SU-DHL-6 (cell line): ENCODE results near the gene SUCLG2.
"Not testable (repeated sequence)": the region's sequence is repeated elsewhere in the genome, so short reads cannot be mapped to it uniquely, and the experiment has no call there.

Source experiments
- H2AFZ ChIP-seq: fragments of 200-600 bp; sonication (generic); 2 replicates; pipeline ENCODE4 v1.6.1; 2014; ENCODE audit warnings: low read depth, mild to moderate bottlenecking, moderate library complexity, mixed read lengths, antibody characterized with exemption, low read length; ENCODE audit not compliant: severe bottlenecking
- H3F3A ChIP-seq: fragments of 200-600 bp; shearing (Covaris generic); 2 replicates; pipeline ENCODE4 v1.6.0; 2016; ENCODE audit warnings: antibody characterized with exemption, mild to moderate bottlenecking; ENCODE audit not compliant: insufficient read depth
- H3K27ac ChIP-seq: fragments of 200-600 bp; sonication (generic); 2 replicates; pipeline ENCODE4 v1.5.1; 2016; ENCODE audit warnings: low read depth, mild to moderate bottlenecking, low read length, moderate library complexity, mixed read lengths
- H3K27me3 ChIP-seq: fragments of 200-600 bp; sonication (generic), shearing (Covaris generic); 2 replicates; pipeline ENCODE4 v1.6.0; 2014; ENCODE audit warnings: mild to moderate bottlenecking, low read length
- H3K36me3 ChIP-seq: fragments of 200-600 bp; sonication (generic); 2 replicates; pipeline ENCODE4 v1.6.1; 2014; ENCODE audit warnings: mild to moderate bottlenecking, low read length, mixed read lengths
- H3K4me2 ChIP-seq: fragments of 300-600, 200-600 bp; shearing (Covaris generic), sonication (generic); 2 replicates; pipeline ENCODE4 v1.6.0; 2014; ENCODE audit warnings: low read length, low read depth, mild to moderate bottlenecking; ENCODE audit not compliant: poor library complexity, severe bottlenecking
- H3K4me3 ChIP-seq: fragments of 200-600 bp; sonication (generic); 2 replicates; pipeline ENCODE4 v1.5.1; 2014; ENCODE audit warnings: antibody characterized with exemption, low read length, mild to moderate bottlenecking, mixed read lengths; ENCODE audit not compliant: insufficient read depth, poor library complexity, severe bottlenecking
- H3K79me2 ChIP-seq: fragments of 200-600 bp; sonication (generic); 2 replicates; pipeline ENCODE4 v1.6.1; 2014; ENCODE audit warnings: mild to moderate bottlenecking, low read length, moderate library complexity; ENCODE audit not compliant: insufficient read depth
- H3K9ac ChIP-seq: fragments of 200-600 bp; sonication (generic); 2 replicates; pipeline ENCODE4 v1.7.0; 2014; ENCODE audit warnings: mild to moderate bottlenecking, low read length
- H3K9me2 ChIP-seq: fragments of 200-600 bp; sonication (generic); replicated peaks from 2 replicates; pipeline ENCODE4 v1.6.1; 2014; ENCODE audit warnings: low read length; ENCODE audit not compliant: insufficient read depth
- H3K9me3 ChIP-seq: fragments of 200-600 bp; sonication (generic); 2 replicates; pipeline ENCODE4 v1.6.1; 2014; ENCODE audit warnings: low read length, mixed read lengths; ENCODE audit not compliant: insufficient read depth
- H4K20me1 ChIP-seq: fragments of 200-600 bp; sonication (generic); 2 replicates; pipeline ENCODE4 v1.6.1; 2014; ENCODE audit warnings: low read depth, mild to moderate bottlenecking, antibody characterized with exemption, low read length, moderate library complexity, mixed read lengths
- EZH2phosphoT487 ChIP-seq: fragments of 200-600 bp; sonication (generic), shearing (Covaris generic); conservative IDR thresholded peaks from 2 replicates; pipeline ENCODE4 v1.6.1; 2018; ENCODE audit warnings: mild to moderate bottlenecking, antibody characterized with exemption, low read length, moderate library complexity, mixed read lengths
- TF ChIP-seq, protein P1 (sequence below): fragments of 200-600 bp; sonication (generic); IDR thresholded peaks from one replicate; pipeline ENCODE4 v1.5.1; 2017; ENCODE audit warnings: antibody characterized with exemption, mild to moderate bottlenecking, low read length, moderate library complexity; ENCODE audit not compliant: insufficient read depth, poor library complexity, severe bottlenecking

Gene SUCLG2

GRCh38 chr3:67557848-67558355 lies 96.5 kb downstream of the SUCLG2 start:
- H3K4me3 ChIP-seq = no peak overlapping the region
- H3K27me3 ChIP-seq = no peaks in the 10 kb centered on the region
- H4K20me1 ChIP-seq = no peaks in the 10 kb centered on the region
- no peak for TF ChIP-seq EZH2phosphoT487
- TF ChIP-seq, protein P1, sequence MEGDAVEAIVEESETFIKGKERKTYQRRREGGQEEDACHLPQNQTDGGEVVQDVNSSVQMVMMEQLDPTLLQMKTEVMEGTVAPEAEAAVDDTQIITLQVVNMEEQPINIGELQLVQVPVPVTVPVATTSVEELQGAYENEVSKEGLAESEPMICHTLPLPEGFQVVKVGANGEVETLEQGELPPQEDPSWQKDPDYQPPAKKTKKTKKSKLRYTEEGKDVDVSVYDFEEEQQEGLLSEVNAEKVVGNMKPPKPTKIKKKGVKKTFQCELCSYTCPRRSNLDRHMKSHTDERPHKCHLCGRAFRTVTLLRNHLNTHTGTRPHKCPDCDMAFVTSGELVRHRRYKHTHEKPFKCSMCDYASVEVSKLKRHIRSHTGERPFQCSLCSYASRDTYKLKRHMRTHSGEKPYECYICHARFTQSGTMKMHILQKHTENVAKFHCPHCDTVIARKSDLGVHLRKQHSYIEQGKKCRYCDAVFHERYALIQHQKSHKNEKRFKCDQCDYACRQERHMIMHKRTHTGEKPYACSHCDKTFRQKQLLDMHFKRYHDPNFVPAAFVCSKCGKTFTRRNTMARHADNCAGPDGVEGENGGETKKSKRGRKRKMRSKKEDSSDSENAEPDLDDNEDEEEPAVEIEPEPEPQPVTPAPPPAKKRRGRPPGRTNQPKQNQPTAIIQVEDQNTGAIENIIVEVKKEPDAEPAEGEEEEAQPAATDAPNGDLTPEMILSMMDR = no peak
- H3K36me3 ChIP-seq = no peaks in the 10 kb centered on the region
- no peak overlapping the region for H2AFZ ChIP-seq
- H3K79me2 ChIP-seq = no peaks in the 10 kb centered on the region
- no peak overlapping the region for H3K4me2 ChIP-seq
- H3K9me3 ChIP-seq = no peaks in the 10 kb centered on the region
- no peaks in the 10 kb centered on the region for H3F3A ChIP-seq
- no peak overlapping the region for H3K9ac ChIP-seq
- H3K9me2 ChIP-seq = no peaks in the 10 kb centered on the region
- no peak overlapping the region for H3K27ac ChIP-seq

GRCh38 chr3:67551361-67552016 lies 102.9 kb downstream of the SUCLG2 start:
- H4K20me1 ChIP-seq = no peaks in the 10 kb centered on the region
- H3K27ac ChIP-seq = no peak overlapping the region
- no peaks in the 10 kb centered on the region for H3F3A ChIP-seq
- H2AFZ ChIP-seq = no peak overlapping the region
- no peaks in the 10 kb centered on the region for H3K9me3 ChIP-seq
- H3K9ac ChIP-seq = no peak overlapping the region
- TF ChIP-seq EZH2phosphoT487 = no peak
- TF ChIP-seq, protein P1 = no peak
- H3K36me3 ChIP-seq = no peaks in the 10 kb centered on the region
- no peak overlapping the region for H3K4me2 ChIP-seq
- H3K4me3 ChIP-seq = no peak overlapping the region
- H3K9me2 ChIP-seq = no peaks in the 10 kb centered on the region
- no peaks in the 10 kb centered on the region for H3K79me2 ChIP-seq
- H3K27me3 ChIP-seq = no peaks in the 10 kb centered on the region

- no peaks in the 10 kb centered on the region for H3K9me2 ChIP-seq
- H4K20me1 ChIP-seq = no peaks in the 10 kb centered on the region
- H3K27me3 ChIP-seq = no peaks in the 10 kb centered on the region
- H3F3A ChIP-seq = no peaks in the 10 kb centered on the region
- H3K9me3 ChIP-seq = no peaks in the 10 kb centered on the region
- no peaks in the 10 kb centered on the region for H3K36me3 ChIP-seq
- no peak for TF ChIP-seq EZH2phosphoT487
- TF ChIP-seq, protein P1 = no peak
- H2AFZ ChIP-seq = no peak overlapping the region
- H3K4me2 ChIP-seq = no peak overlapping the region
- H3K79me2 ChIP-seq = no peaks in the 10 kb centered on the region; the same call in 1 of the 2 replicates
- H3K9ac ChIP-seq = no peak overlapping the region
- no peak overlapping the region for H3K27ac ChIP-seq
- H3K4me3 ChIP-seq = no peak overlapping the region
Measured at GRCh38 chr3:67550541-67550940, 103.9 kb downstream of the SUCLG2 start.

GRCh38 chr3:67542502-67543250 lies 111.7 kb downstream of the SUCLG2 start:
- H2AFZ ChIP-seq, H3K79me2 ChIP-seq, H3K4me2 ChIP-seq, H3K9ac ChIP-seq, H3F3A ChIP-seq, H3K9me2 ChIP-seq, H3K9me3 ChIP-seq, H3K27me3 ChIP-seq, H4K20me1 ChIP-seq, H3K4me3 ChIP-seq, H3K27ac ChIP-seq, H3K36me3 ChIP-seq: not testable (repeated sequence)
